ENCODE data around the gene ENPP7. TPM values are rescaled to one million over a fixed set of nuclear protein-coding genes. Genes with fewer than 3 reads are reported as not detected.

ENPP7 gene
- not detected in 2 replicates for total RNA-seq

- H3K4me3 ChIP-seq (ENCODE audit: low read depth, low read length), result no peak within 1 kb of the TSS
- DNase-seq (ENCODE audit: low read depth), result no peak
- TF ChIP-seq CTCF (IDR thresholded peaks at IDR 0.05; ENCODE audit: insufficient read depth, low read depth, low read length), result no peak
These were observed at the start of gene ENPP7 for GRCh38 chr17:79730769-79731483. ENPP7 (plus strand) TSS chr17:79730943; CDS start chr17:79731140, 197 bp downstream.

- no peak for DNase-seq (ENCODE audit: low read depth)
- no peak overlapping the region for H3K4me3 ChIP-seq (ENCODE audit: low read depth, low read length)
- no peak for TF ChIP-seq CTCF (IDR thresholded peaks at IDR 0.05; ENCODE audit: insufficient read depth, low read depth, low read length)
These were observed 49.6 kb upstream of the ENPP7 start for GRCh38 chr17:79681101-79681621.

GRCh38 chr17:79681628-79682261 lies 49.0 kb upstream of the ENPP7 start:
- no peak overlapping the region for H3K4me3 ChIP-seq (ENCODE audit: low read depth, low read length)
- DNase-seq (ENCODE audit: low read depth), result no peak
- no peak for TF ChIP-seq CTCF (IDR thresholded peaks at IDR 0.05; ENCODE audit: insufficient read depth, low read depth, low read length)

- TF ChIP-seq CTCF (IDR thresholded peaks at IDR 0.05; ENCODE audit: insufficient read depth, low read depth, low read length), result no peak
- H3K4me3 ChIP-seq (ENCODE audit: low read depth, low read length), result no peak overlapping the region
- DNase-seq (ENCODE audit: low read depth), result no peak
These were observed 47.4 kb upstream of the ENPP7 start for GRCh38 chr17:79683365-79683764.

GRCh38 chr17:79684132-79684985 lies 46.4 kb upstream of the ENPP7 start:
- H3K4me3 ChIP-seq (ENCODE audit: low read depth, low read length), result no peak overlapping the region
- TF ChIP-seq CTCF (IDR thresholded peaks at IDR 0.05; ENCODE audit: insufficient read depth, low read depth, low read length), result no peak
- DNase-seq (ENCODE audit: low read depth), result peak; percentile 11

- H3K4me3 ChIP-seq (ENCODE audit: low read depth, low read length), result no peak overlapping the region
- DNase-seq (ENCODE audit: low read depth), result no peak
- no peak for TF ChIP-seq CTCF (IDR thresholded peaks at IDR 0.05; ENCODE audit: insufficient read depth, low read depth, low read length)
These were observed 45.6 kb upstream of the ENPP7 start for GRCh38 chr17:79685121-79685520.
